ENCODE results near the gene USP46. TPM values are rescaled to one million over a fixed set of nuclear protein-coding genes. Genes with fewer than 3 reads are reported as not detected.

USP46 gene
- total RNA-seq, 4 donors from 2014 or later = 7.0 to 10.9 (median 9.1) TPM

DNA sequence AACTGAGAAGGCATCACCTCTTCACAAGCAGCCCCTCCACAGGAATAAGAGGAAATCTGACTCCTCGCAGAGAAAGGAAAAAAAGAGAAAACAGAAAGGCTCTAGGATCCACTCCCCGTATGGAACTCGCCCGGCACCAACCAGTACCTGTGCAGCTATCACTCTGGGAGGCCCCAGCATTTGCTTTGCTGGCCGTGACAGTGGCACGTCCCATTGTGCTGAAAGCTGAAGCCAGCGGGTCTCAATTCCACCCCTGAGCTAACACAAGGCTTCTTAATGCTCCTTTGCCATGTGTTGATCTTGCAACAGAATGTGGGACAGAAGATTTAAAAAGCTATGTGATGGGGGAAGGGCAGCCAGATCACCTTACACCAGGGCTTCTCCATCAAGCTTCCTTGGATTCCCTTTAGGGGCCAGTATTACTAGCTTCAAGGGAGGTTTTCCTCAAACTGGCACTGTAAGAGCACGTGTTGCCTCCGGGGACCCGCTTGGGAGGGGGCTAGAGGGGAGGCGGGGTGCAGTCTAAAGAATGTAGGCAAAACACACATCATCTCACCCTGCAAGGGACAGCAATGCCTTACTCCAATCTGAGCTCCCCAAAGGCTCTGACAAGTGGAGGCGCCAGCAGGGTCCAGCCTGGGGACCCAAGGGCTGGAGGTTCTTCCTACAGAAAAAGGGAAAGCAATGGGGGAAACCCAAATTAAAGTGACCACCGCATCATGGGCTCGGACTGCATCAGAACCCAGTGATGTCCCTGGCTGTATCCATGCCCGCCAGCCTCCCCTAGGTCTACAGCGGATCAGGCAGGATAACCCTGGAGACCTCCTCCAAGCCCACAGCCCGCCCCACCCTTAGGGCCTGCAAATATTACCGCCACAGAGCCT is 1.2 kb downstream of the USP46 start:
- TF ChIP-seq, protein P1, sequence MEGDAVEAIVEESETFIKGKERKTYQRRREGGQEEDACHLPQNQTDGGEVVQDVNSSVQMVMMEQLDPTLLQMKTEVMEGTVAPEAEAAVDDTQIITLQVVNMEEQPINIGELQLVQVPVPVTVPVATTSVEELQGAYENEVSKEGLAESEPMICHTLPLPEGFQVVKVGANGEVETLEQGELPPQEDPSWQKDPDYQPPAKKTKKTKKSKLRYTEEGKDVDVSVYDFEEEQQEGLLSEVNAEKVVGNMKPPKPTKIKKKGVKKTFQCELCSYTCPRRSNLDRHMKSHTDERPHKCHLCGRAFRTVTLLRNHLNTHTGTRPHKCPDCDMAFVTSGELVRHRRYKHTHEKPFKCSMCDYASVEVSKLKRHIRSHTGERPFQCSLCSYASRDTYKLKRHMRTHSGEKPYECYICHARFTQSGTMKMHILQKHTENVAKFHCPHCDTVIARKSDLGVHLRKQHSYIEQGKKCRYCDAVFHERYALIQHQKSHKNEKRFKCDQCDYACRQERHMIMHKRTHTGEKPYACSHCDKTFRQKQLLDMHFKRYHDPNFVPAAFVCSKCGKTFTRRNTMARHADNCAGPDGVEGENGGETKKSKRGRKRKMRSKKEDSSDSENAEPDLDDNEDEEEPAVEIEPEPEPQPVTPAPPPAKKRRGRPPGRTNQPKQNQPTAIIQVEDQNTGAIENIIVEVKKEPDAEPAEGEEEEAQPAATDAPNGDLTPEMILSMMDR (IDR thresholded peaks at IDR 0.05; ENCODE audit: low read depth) = no peak

DNA sequence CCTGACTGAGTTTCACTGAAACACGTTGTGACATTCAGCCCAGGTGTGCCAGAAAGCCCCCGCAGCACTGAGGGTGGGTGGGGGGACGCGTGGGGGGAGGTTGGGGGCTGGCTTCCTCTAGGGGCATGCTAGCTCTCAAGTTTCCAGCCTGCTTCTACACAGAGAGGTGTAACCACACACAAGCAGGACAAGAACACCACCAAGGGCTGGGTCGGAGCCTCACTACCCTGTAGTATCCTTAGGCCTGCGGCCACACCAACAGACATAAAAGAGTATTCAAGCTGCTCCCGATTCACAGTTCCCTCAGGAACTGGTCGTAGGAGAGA is 1.8 kb downstream of the USP46 start:
- TF ChIP-seq, protein P1 (IDR thresholded peaks at IDR 0.05; ENCODE audit: low read depth) = no peak

DNA sequence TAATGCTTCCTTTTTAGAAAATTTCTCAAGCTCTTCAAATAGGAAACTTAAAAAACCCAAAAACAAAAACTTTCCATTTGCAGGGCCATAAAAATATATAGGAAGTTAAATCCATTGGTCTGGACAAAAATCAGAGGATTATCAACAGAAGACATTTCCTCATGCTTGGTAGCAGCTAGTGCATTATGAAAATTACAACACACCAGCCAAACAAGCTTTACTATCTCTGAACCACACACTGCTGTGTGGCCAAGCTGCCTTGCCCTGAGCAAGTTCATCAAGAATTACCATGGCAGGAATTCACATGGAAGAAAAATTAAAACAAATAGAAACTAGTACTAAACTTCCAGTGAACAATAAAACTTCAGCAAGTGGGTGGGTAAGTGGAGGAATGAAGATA is 3.6 kb downstream of the USP46 start:
- TF ChIP-seq, protein P1 (IDR thresholded peaks at IDR 0.05; ENCODE audit: low read depth) = no peak

DNA sequence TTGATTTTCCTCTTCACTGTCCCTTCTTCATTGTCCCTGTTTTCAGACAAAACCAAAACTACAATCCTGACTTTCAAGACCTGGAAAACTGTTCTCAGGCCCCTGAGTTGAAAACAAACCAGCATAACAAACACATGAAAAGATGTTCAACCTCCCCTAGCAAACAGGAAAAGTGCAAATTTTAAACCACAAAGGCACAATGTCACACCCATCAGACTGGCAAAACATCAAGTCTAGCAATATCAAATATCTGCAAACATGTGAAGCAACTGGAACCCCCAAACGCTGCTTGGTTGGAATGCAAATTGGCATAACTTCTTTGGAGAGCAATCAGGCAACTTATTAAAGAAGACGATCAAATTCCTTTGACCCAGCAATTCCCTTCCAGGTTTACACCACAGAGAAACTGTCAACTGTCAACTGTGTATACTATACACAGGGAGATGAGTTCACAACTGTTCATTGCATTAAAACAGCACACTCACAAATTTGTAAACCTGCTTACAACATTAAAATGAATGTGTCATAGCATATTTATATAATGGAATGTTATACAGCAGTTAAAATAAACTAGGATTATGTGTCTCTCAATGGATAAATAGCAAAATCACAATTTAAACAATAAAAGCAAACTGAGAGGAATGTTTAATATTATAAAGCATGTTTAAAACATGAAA is 7.0 kb downstream of the USP46 start:
- TF ChIP-seq, protein P1 (IDR thresholded peaks at IDR 0.05; ENCODE audit: low read depth) = no peak

DNA sequence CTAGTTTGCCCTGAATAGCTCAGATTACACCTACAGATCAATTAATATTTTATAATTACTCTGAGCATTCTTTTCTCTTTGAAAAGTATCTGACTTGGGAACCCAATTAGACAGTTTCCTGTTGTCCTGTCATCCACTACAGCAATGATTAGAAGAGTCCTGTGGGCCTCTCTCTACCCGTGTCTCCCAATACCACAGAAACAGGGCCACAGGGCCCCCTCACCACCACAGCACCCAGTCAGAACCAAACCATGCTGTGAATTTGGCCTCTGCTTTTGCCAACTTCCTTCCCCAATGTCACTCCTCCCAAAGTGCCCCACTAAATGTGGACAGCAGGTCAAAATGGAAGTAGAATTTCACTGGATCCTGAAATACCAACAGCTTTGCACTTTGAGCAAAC is 10.3 kb downstream of the USP46 start:
- TF ChIP-seq, protein P1 (IDR thresholded peaks at IDR 0.05; ENCODE audit: low read depth) = no peak

DNA sequence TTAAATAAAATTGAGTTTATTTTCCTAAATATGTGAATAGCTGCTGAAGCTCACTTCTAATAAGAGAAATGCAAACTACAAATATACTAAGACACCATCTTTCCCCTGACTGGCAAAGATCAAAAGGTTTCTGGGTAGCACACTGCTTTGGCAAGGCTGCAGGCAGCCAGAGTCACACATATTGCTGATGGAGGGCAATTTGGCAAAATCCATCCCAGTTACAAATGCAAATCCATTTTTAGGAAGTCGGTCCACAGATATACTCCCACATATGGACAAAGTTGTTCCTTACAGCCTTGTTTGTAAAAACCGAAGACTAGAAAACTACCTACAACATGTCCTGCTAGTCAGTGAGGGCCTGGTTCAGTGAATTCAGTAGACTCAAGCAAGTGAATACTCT is 12.4 kb downstream of the USP46 start:
- TF ChIP-seq, protein P1 (IDR thresholded peaks at IDR 0.05; ENCODE audit: low read depth) = no peak

DNA sequence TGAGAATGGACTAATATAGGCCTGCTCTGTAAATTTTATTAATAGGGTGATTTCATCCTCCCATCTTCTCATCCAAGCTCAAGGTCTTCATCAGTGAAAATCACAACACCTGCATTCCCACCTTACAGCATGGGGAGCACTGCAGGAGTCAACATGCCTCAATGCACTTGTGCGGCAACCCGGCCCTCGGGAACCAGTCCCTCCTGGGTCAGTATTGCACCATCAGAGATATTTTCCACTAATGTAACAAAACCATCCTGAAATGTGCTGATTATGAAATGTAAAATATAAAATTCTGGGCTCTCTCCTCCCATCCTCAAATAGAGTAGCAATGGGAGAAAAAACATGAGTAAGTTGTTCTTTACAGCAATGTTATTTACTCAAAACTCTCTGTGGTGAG is 13.0 kb downstream of the USP46 start:
- TF ChIP-seq, protein P1 (IDR thresholded peaks at IDR 0.05; ENCODE audit: low read depth) = no peak
